HFF-Myc (cell line): ENCODE data around the gene HAGH.

Experiments used
- DNase-seq: peaks from one replicate; pipeline ENCODE4 v3.0.0-alpha.2; 2011; ENCODE audit warnings: low read depth; ENCODE audit errors: extremely low read depth
- H3K4me3 ChIP-seq: replicated peaks from 2 replicates; pipeline ENCODE4 v1.5.1; 2011; ENCODE audit warnings: low read depth, mild to moderate bottlenecking, control low read depth, low read length
- CTCF ChIP-seq: IDR thresholded peaks from 2 replicates; pipeline ENCODE4 v1.5.1; 2012; ENCODE audit warnings: mild to moderate bottlenecking, low read depth, low read length, control low read depth; ENCODE audit errors: missing control alignments

HAGH gene

GRCh38 chr16:1766231-1766630 lies 60.4 kb downstream of the HAGH start:
- no peak for DNase-seq
- no peak overlapping the region for H3K4me3 ChIP-seq
- TF ChIP-seq CTCF = no peak

- H3K4me3 ChIP-seq = no peak overlapping the region
- no peak for DNase-seq
- TF ChIP-seq CTCF = no peak
These were observed 60.8 kb downstream of the HAGH start for GRCh38 chr16:1765826-1766225.

GRCh38 chr16:1764971-1765370 lies 61.7 kb downstream of the HAGH start:
- no peak overlapping the region for H3K4me3 ChIP-seq
- no peak for DNase-seq
- no peak for TF ChIP-seq CTCF

GRCh38 chr16:1763521-1764511 lies 62.8 kb downstream of the HAGH start:
- DNase-seq = no peak
- TF ChIP-seq CTCF = peak; percentile 47
- H3K4me3 ChIP-seq = no peak overlapping the region

- no peak for DNase-seq
- no peak for TF ChIP-seq CTCF
These were observed 63.6 kb downstream of the HAGH start for GRCh38 chr16:1762879-1763520.

GRCh38 chr16:1762196-1762878 lies 64.3 kb downstream of the HAGH start:
- DNase-seq = no peak
- no peak overlapping the region for H3K4me3 ChIP-seq
- TF ChIP-seq CTCF = no peak

More at GRCh38 chr16:1762879-1763520, 63.6 kb downstream of the HAGH start:
- no peak overlapping the region for H3K4me3 ChIP-seq
